ENCODE results near the gene ULK4.

The ULK4 gene

DNA sequence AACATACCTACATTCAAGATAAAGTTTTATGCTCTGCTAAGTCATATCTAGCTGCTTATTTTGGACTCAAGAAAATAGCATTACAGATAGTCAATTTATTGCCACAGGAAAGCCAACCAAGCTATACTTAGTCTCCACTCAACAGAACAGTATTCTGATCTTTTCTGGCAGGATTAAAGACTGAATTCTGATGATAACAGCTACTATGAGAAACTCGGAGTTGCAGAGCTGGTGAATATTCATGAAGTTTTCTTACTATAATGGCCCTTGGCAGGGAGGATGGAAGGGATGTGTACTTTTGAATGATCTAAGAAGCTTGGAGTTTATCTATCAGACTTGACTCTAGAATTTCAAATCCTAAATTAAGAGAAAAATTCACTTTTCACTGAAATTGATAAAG lies 524.9 kb downstream of the ULK4 start:
- TF ChIP-seq TARDBP (IDR thresholded peaks at IDR 0.05) = no peak
- no peak for TF ChIP-seq NFRKB (IDR thresholded peaks at IDR 0.05)
- TF ChIP-seq BHLHE40 (IDR thresholded peaks at IDR 0.05; ENCODE audit: borderline replicate concordance) = no peak
- TF ChIP-seq HDGF (IDR thresholded peaks at IDR 0.05; ENCODE audit: borderline replicate concordance) = no peak
- TF ChIP-seq FOXM1 (IDR thresholded peaks at IDR 0.05; ENCODE audit: borderline replicate concordance) = no peak
- no peak for TF ChIP-seq ARNT (IDR thresholded peaks at IDR 0.05)
- TF ChIP-seq SP1 (IDR thresholded peaks at IDR 0.05) = no peak
- no peak for TF ChIP-seq FOXA1 (IDR thresholded peaks at IDR 0.05)
- TF ChIP-seq PKNOX1 (IDR thresholded peaks at IDR 0.05) = no peak
- TF ChIP-seq CTBP1 (IDR thresholded peaks at IDR 0.05; ENCODE audit: borderline replicate concordance) = no peak
- TF ChIP-seq SUZ12 (IDR thresholded peaks at IDR 0.05) = no peak
- no peak for TF ChIP-seq L3MBTL2 (conservative IDR thresholded peaks at IDR 0.05)
- TF ChIP-seq ZNF384 (IDR thresholded peaks at IDR 0.05) = no peak
- no peak for TF ChIP-seq FOXK2 (IDR thresholded peaks at IDR 0.05)
- ChIA-PET POLR2A (no interaction called here), CTCF (no interaction called here)
- no peak for DNase-seq (ENCODE audit: extremely low spot score)

DNA sequence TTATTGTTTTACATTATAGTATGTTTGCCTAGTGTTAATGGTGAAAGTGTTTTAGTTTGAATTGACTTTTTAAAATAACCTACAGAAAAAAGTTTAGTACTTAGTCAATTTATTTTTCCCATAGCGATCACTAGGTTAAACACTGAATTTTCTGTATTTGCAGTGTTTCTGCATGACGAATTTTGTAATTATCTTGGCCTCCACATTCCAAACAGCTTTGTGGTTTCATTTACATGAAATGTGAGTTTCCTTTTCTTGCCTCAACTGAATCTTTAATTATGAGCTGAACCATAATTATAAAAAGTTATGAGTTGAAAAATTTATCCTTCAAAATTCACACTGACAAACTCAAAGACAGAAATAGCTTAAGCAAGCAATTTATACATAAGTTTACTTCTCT lies 527.1 kb downstream of the ULK4 start:
- ChIA-PET POLR2A (no interaction called here), CTCF (no interaction called here)
- no peak for DNase-seq (ENCODE audit: extremely low spot score)
- TF ChIP-seq NFRKB (IDR thresholded peaks at IDR 0.05) = no peak

DNA sequence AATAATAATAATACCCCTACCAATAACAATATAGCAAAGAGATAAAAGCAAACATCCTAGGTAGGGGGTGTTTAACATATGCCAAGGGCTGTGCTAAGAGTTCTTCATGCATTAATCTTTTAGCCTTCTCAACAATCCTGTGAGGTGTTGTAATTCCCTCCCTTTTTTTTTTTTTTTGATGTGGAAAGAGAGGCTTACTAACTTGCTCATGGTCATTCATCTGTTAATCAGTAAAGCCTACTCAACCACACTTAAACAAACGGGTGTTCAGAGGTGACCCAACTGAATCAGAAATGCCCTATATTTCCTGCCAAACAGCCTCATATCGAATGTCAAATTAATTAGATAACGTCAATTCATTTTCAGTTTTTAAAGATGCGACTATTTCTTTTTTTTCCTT lies 530.5 kb downstream of the ULK4 start:
- ChIA-PET POLR2A (no interaction called here), CTCF (no interaction called here)
- TF ChIP-seq ZNF384 (IDR thresholded peaks at IDR 0.05) = no peak
- TF ChIP-seq L3MBTL2 (conservative IDR thresholded peaks at IDR 0.05) = no peak
- TF ChIP-seq FOXA1 (IDR thresholded peaks at IDR 0.05) = no peak
- no peak for TF ChIP-seq SP1 (IDR thresholded peaks at IDR 0.05)
- no peak for TF ChIP-seq ARNT (IDR thresholded peaks at IDR 0.05)
- no peak for TF ChIP-seq ELF4 (IDR thresholded peaks at IDR 0.05)
- no peak for DNase-seq (ENCODE audit: extremely low spot score)

GRCh38 chr3:41430886-41431285 lies 531.0 kb downstream of the ULK4 start:
- DNase-seq (ENCODE audit: extremely low spot score) = no peak
- CTCF ChIA-PET = no interaction called here
- POLR2A ChIA-PET = no interaction called here
- no peak for TF ChIP-seq FOXK2 (IDR thresholded peaks at IDR 0.05)
- no peak for TF ChIP-seq SP1 (IDR thresholded peaks at IDR 0.05)

DNA sequence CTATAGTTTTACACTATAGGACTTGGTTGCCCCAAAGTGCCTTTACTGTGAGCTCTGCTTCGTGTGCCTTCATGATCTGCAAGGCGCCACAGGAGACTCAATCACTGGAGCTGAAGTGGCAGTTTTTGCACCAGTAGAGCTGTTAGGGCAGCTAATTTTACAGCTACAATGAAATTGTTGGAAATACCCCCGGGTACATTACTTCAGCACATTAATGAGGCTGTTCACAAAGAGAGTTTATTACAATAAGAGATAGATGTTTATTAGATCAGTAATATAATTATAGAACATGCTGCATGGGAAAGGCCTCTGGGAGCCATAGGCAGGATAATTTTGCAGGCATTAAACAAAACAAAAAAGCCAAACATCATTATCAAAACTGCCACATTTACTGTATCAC lies 531.5 kb downstream of the ULK4 start:
- ChIA-PET POLR2A (no interaction called here), CTCF (no interaction called here)
- TF ChIP-seq FOXM1 (IDR thresholded peaks at IDR 0.05; ENCODE audit: borderline replicate concordance) (no peak), LEF1 (IDR thresholded peaks at IDR 0.05; ENCODE audit: borderline replicate concordance) (no peak), HDGF (IDR thresholded peaks at IDR 0.05; ENCODE audit: borderline replicate concordance) (no peak), L3MBTL2 (conservative IDR thresholded peaks at IDR 0.05) (no peak), FOXK2 (IDR thresholded peaks at IDR 0.05) (no peak), ZNF384 (IDR thresholded peaks at IDR 0.05) (no peak), TARDBP (IDR thresholded peaks at IDR 0.05) (no peak), CTBP1 (IDR thresholded peaks at IDR 0.05; ENCODE audit: borderline replicate concordance) (no peak), SUZ12 (IDR thresholded peaks at IDR 0.05) (no peak)
- DNase-seq (ENCODE audit: extremely low spot score) = no peak

DNA sequence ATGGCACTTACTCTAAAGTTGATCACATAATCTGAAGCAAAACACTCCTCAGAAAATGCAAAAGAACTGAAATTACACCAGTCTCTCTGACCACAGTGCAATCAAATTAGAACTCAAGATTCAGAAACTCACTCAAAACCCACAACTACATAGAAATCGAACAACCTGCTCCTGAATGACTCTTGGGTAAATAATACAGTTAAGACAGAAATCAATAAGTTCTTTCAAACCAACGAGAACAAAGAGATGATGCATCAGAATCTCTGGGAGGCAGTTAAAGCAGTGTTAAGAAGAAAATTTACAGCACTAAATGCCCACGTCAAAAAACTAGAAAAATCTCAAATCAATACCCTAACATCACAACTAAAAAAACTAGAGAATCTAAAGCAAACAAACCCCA lies 535.4 kb downstream of the ULK4 start:
- ChIA-PET CTCF (no interaction called here), POLR2A (no interaction called here)
- DNase-seq (ENCODE audit: extremely low spot score) = no peak
- TF ChIP-seq NFRKB (IDR thresholded peaks at IDR 0.05) = no peak
- TF ChIP-seq FOXK2 (IDR thresholded peaks at IDR 0.05) = no peak
- no peak for TF ChIP-seq LEF1 (IDR thresholded peaks at IDR 0.05; ENCODE audit: borderline replicate concordance)
- TF ChIP-seq FOXM1 (IDR thresholded peaks at IDR 0.05; ENCODE audit: borderline replicate concordance) = no peak
- TF ChIP-seq ARNT (IDR thresholded peaks at IDR 0.05) = no peak
- TF ChIP-seq HDGF (IDR thresholded peaks at IDR 0.05; ENCODE audit: borderline replicate concordance) = no peak
- TF ChIP-seq ELF4 (IDR thresholded peaks at IDR 0.05) = no peak
- no peak for TF ChIP-seq PKNOX1 (IDR thresholded peaks at IDR 0.05)
- TF ChIP-seq CTBP1 (IDR thresholded peaks at IDR 0.05; ENCODE audit: borderline replicate concordance) = no peak

GRCh38 chr3:41424543-41425300 lies 537.2 kb downstream of the ULK4 start:
- no peak for DNase-seq (ENCODE audit: extremely low spot score)
- POLR2A ChIA-PET = no interaction called here
- CTCF ChIA-PET = interaction anchor here (0.6 kb wide), 1 partner anchor 19 kb away, joined by 3 read pairs; no protein-coding TSS in a partner anchor
- no peak for TF ChIP-seq L3MBTL2 (conservative IDR thresholded peaks at IDR 0.05)
- TF ChIP-seq FOXA1 (IDR thresholded peaks at IDR 0.05) = no peak
- TF ChIP-seq TARDBP (IDR thresholded peaks at IDR 0.05) = no peak
- TF ChIP-seq NFRKB (IDR thresholded peaks at IDR 0.05) = no peak
- TF ChIP-seq CTBP1 (IDR thresholded peaks at IDR 0.05; ENCODE audit: borderline replicate concordance) = no peak
- TF ChIP-seq SP1 (IDR thresholded peaks at IDR 0.05) = no peak
- no peak for TF ChIP-seq HDGF (IDR thresholded peaks at IDR 0.05; ENCODE audit: borderline replicate concordance)
- TF ChIP-seq ELF4 (IDR thresholded peaks at IDR 0.05) = no peak
- TF ChIP-seq BHLHE40 (IDR thresholded peaks at IDR 0.05; ENCODE audit: borderline replicate concordance) = no peak
- TF ChIP-seq SUZ12 (IDR thresholded peaks at IDR 0.05) = no peak
- TF ChIP-seq ARNT (IDR thresholded peaks at IDR 0.05) = no peak
